GM12891 (cell line): ENCODE results near the gene GAL3ST3.
"Not testable (repeated sequence)": the region's sequence is repeated elsewhere in the genome, so short reads cannot be mapped to it uniquely, and the experiment has no call there.

Experiments
- DNase-seq: peaks from one replicate; pipeline ENCODE4 v3.0.0; 2011; ENCODE audit warnings: low spot score; ENCODE audit not compliant: insufficient read length
- FAIRE-seq: peaks from 2 replicates; lab custom pipeline; 2011; peaks lifted over from hg19 to GRCh38; lab: Jason Lieb, UNC
- PAX5 ChIP-seq: IDR thresholded peaks from 2 replicates; pipeline ENCODE4 v1.6.1; 2011; ENCODE audit warnings: low read length, moderate library complexity, mild to moderate bottlenecking; ENCODE audit not compliant: insufficient read depth, severe bottlenecking
- POLR2A ChIP-seq: IDR thresholded peaks from 2 replicates; pipeline ENCODE4 v1.6.1; 2011; ENCODE audit warnings: low read depth, low read length, control low read depth
- POLR2AphosphoS5 ChIP-seq: IDR thresholded peaks from 2 replicates; pipeline ENCODE4 v1.6.1; 2011; ENCODE audit warnings: low read depth, low read length, control low read depth
- POU2F2 ChIP-seq: IDR thresholded peaks from 2 replicates; pipeline ENCODE4 v1.6.1; 2011; ENCODE audit warnings: low read depth, mild to moderate bottlenecking, control low read depth, low read length, moderate library complexity
- SPI1 ChIP-seq: IDR thresholded peaks from 2 replicates; pipeline ENCODE4 v1.6.1; 2011; ENCODE audit warnings: low read depth, low read length, control low read depth
- TAF1 ChIP-seq: IDR thresholded peaks from 2 replicates; pipeline ENCODE4 v1.6.1; 2011; ENCODE audit warnings: low read depth, low read length, control low read depth

The GAL3ST3 gene

GRCh38 chr11:66045177-66045639 is 3.8 kb downstream of the GAL3ST3 start:
- peak; percentile 95 for FAIRE-seq
- peak; percentile 89 for DNase-seq
- TF ChIP-seq PAX5 (no peak), TAF1 (no peak), POU2F2 (no peak), POLR2A (no peak), SPI1 (no peak), POLR2AphosphoS5 (no peak)

- DNase-seq (no peak), FAIRE-seq (peak; percentile 40)
- TF ChIP-seq TAF1, result no peak
- TF ChIP-seq SPI1, result no peak
- TF ChIP-seq PAX5, result no peak
- no peak for TF ChIP-seq POLR2AphosphoS5
- TF ChIP-seq POU2F2, result no peak
- no peak for TF ChIP-seq POLR2A
Observed at GRCh38 chr11:66044757-66045156, 4.2 kb downstream of the GAL3ST3 start.

GRCh38 chr11:66042996-66043906 is 5.7 kb downstream of the GAL3ST3 start:
- DNase-seq, result no peak
- no peak for TF ChIP-seq POLR2AphosphoS5
- no peak for TF ChIP-seq POU2F2
- TF ChIP-seq PAX5, result no peak
- FAIRE-seq, result no peak

- DNase-seq (no peak), FAIRE-seq (no peak)
Observed at GRCh38 chr11:66042227-66042995, 6.5 kb downstream of the GAL3ST3 start.

GRCh38 chr11:66039765-66040164 is 9.2 kb downstream of the GAL3ST3 start:
- TF ChIP-seq TAF1 (no peak), POLR2AphosphoS5 (no peak)
- no peak for FAIRE-seq
- DNase-seq, result no peak

More at GRCh38 chr11:66042227-66042995, 6.5 kb downstream of the GAL3ST3 start:
- TF ChIP-seq POLR2AphosphoS5, result no peak

GRCh38 chr11:66037327-66037726 is 11.6 kb downstream of the GAL3ST3 start:
- TF ChIP-seq POLR2AphosphoS5 (no peak), POLR2A (no peak), TAF1 (no peak), POU2F2 (no peak), PAX5 (no peak), SPI1 (no peak)
- FAIRE-seq, result no peak

GRCh38 chr11:66036334-66036710 is 12.6 kb downstream of the GAL3ST3 start:
- DNase-seq (no peak), FAIRE-seq (no peak)
- TF ChIP-seq PAX5 (no peak), TAF1 (no peak), SPI1 (no peak), POLR2AphosphoS5 (no peak), POU2F2 (no peak), POLR2A (no peak)

More at GRCh38 chr11:66037327-66037726, 11.6 kb downstream of the GAL3ST3 start:
- DNase-seq, result no peak

- no peak for DNase-seq
- TF ChIP-seq POLR2A (no peak), PAX5 (no peak), SPI1 (no peak), POU2F2 (no peak), TAF1 (no peak), POLR2AphosphoS5 (no peak)
- no peak for FAIRE-seq
Observed at GRCh38 chr11:66035653-66036333, 13.2 kb downstream of the GAL3ST3 start.

- TF ChIP-seq POU2F2 (no peak), SPI1 (peak; percentile 62)
Observed at GRCh38 chr11:66032957-66033735, 15.8 kb downstream of the GAL3ST3 start.

GRCh38 chr11:66026017-66026529 is 22.9 kb downstream of the GAL3ST3 start, which contains the start of gene CATSPER1:
TSS of gene CATSPER1 (minus strand) at chr11:66026479. CDS start at chr11:66026379, 100 bp downstream.
- TF ChIP-seq POLR2AphosphoS5, result no peak
- TF ChIP-seq POU2F2, result no peak
- TF ChIP-seq PAX5, result no peak
- no peak for TF ChIP-seq POLR2A
- no peak for TF ChIP-seq TAF1
- TF ChIP-seq SPI1, result no peak
- FAIRE-seq (no peak), DNase-seq (no peak)

More at GRCh38 chr11:66032957-66033735, 15.8 kb downstream of the GAL3ST3 start:
- FAIRE-seq (no peak), DNase-seq (no peak)

- not testable (repeated sequence) for DNase-seq, FAIRE-seq
Observed at GRCh38 chr11:66023186-66023440, 25.8 kb downstream of the GAL3ST3 start.
